Right lobe of liver (tissue), 6 donors: ENCODE measurements around the gene PIK3C2G. TPM values are rescaled to one million over a fixed set of nuclear protein-coding genes. Genes with fewer than 3 reads are reported as not detected.

Source experiments
- ATAC-seq, 4 donors: fragments of 200-7000 bp; cut with Tn5 transposase; one replicate each; pipeline ENCODE4 v1.9.1; 2020; ENCODE audit warnings: mild to moderate bottlenecking in 4 of 4, moderate library complexity in 4 of 4
- DNase-seq, 3 donors: peaks; one replicate each; pipeline ENCODE4 v3.0.0-alpha.2; 2020
- H3K27ac ChIP-seq, 3 donors: fragments of 200-600 bp; one replicate each; pipeline ENCODE4 v1.8.0; 2022
- H3K27me3 ChIP-seq, 2 donors: fragments of 200-600 bp; one replicate each; pipeline ENCODE4 v1.8.0; 2022
- H3K36me3 ChIP-seq, 4 donors: fragments of 200-600 bp; sonication (generic) in 1 of 4; one replicate each; pipeline versions ENCODE4 v1.5.1 to v1.8.0; 2017 to 2022; ENCODE audit warnings: control low read depth in 1 of 4
- H3K4me1 ChIP-seq, 4 donors: fragments of 200-600 bp; sonication (generic) in 1 of 4; one replicate each; pipeline versions ENCODE4 v1.5.1 to v1.8.0; 2017 to 2022; ENCODE audit warnings: control low read depth in 1 of 4
- H3K4me3 ChIP-seq, 3 donors: fragments of 200-600 bp; one replicate each; pipeline ENCODE4 v1.8.0; 2022
- H3K9me3 ChIP-seq, 4 donors: fragments of 200-600 bp; sonication (generic) in 1 of 4; one replicate each; pipeline versions ENCODE4 v1.5.1 to v1.8.0; 2017 to 2022; ENCODE audit warnings: control low read depth in 1 of 4
- CTCF ChIP-seq, 4 donors: fragments of 200-600 bp in 3 of 4; fragments of 450-650 bp in 1 of 4; IDR thresholded peaks; one replicate each; pipeline versions ENCODE4 v1.5.1 to v1.8.0; 2016 to 2022; ENCODE audit warnings: antibody characterized with exemption in 4 of 4, mild to moderate bottlenecking in 2 of 4
- POLR2A ChIP-seq: fragments of 450-650 bp; IDR thresholded peaks from one replicate; pipeline ENCODE4 v1.6.1; 2017; ENCODE audit warnings: antibody characterized with exemption, mild to moderate bottlenecking
- WGBS: methylation state at CpG from one replicate; pipeline ENCODE4 v1.1.6; 2018; ENCODE audit warnings: low coverage, low lambda C conversion rate; ENCODE audit not compliant: insufficient coverage; ENCODE audit errors: missing lambda C conversion rate; 5-methylcytosine and 5-hydroxymethylcytosine counted together
- intact Hi-C, 2 donors: fragments of 100-400 bp; cut with DNase I; formaldehyde crosslinking; loops; one replicate each; pipeline versions ENCODE4 v1.11.2 to v1.14.1; 2022
- total RNA-seq, 6 experiments: library from RNA; depleted of rRNA in 2 of 6; stranded (reverse); fragments of >200 nt in 2 of 6; fragmentation: NEBNext Ultra II Directional in 3 of 6; extraction: Animal tissue kit (Norgen Biotek cat#: 25700) in 3 of 6; gene quantifications; one replicate each; pipeline versions ENCODE4 v1.1.0 to v1.2.4, GENCODE V29; 2016 to 2023
- donor health status: DM: no; HTN: yes; CAD: no.
- donor health status: DM: no; HTN: no; CAD: no.
- donor health status: DM: no; HTN: no; CAD: no.
- donor health status: DM: no; HTN: yes; CAD: no.
- donor health status: DM: no; HTN: yes; CAD: no.

The PIK3C2G gene
- total RNA-seq, 6 experiments from 2014 or later = 12.5 to 30.5 (median 24.8) TPM

GRCh38 chr12:18462442-18462841, 201.1 kb downstream of the PIK3C2G start:
- intact Hi-C loops = no loop called here
- H3K27ac ChIP-seq = no peak overlapping the region
- H3K4me1 ChIP-seq = peaks cover 0 to 3% (median 0%) of the 10 kb centered on the region in 4 donors
- 6% methylated on average over 3 of the region's 3 CpGs for WGBS
- no peaks in the 10 kb centered on the region for H3K36me3 ChIP-seq
- ATAC-seq = peak in 2 of 4 donors; percentile 40 to 62
- no peaks in the 10 kb centered on the region for H3K27me3 ChIP-seq
- TF ChIP-seq CTCF (IDR thresholded peaks at IDR 0.05) (no peak), POLR2A (no peak)
- no peak for DNase-seq
- no peak overlapping the region for H3K4me3 ChIP-seq
- H3K9me3 ChIP-seq = no peaks in the 10 kb centered on the region

- ATAC-seq (no peak), DNase-seq (no peak)
- Histone ChIP-seq H3K4me1 (peaks cover 0 to 3% (median 0%) of the 10 kb centered on the region in 4 donors), H3K36me3 (no peaks in the 10 kb centered on the region), H3K27me3 (no peaks in the 10 kb centered on the region), H3K27ac (no peak overlapping the region), H3K9me3 (no peaks in the 10 kb centered on the region), H3K4me3 (no peak overlapping the region)
- intact Hi-C loops = no loop called here
- TF ChIP-seq POLR2A (no peak), CTCF (IDR thresholded peaks at IDR 0.05) (no peak)
Measured at GRCh38 chr12:18467620-18468245, 206.4 kb downstream of the PIK3C2G start.

GRCh38 chr12:18468246-18469075, 207.1 kb downstream of the PIK3C2G start:
- intact Hi-C loops = no loop called here

GRCh38 chr12:18470251-18470650, 208.9 kb downstream of the PIK3C2G start:
- Histone ChIP-seq H3K9me3 (no peaks in the 10 kb centered on the region), H3K4me3 (no peak overlapping the region), H3K27ac (no peak overlapping the region), H3K4me1 (no peaks in the 10 kb centered on the region), H3K27me3 (no peaks in the 10 kb centered on the region), H3K36me3 (no peaks in the 10 kb centered on the region)
- TF ChIP-seq CTCF (IDR thresholded peaks at IDR 0.05) = no peak
- no peak for TF ChIP-seq POLR2A
- ATAC-seq = no peak
- no peak for DNase-seq
- 89% methylated on average over 2 of the region's 3 CpGs for WGBS
- intact Hi-C loops = no loop called here

More at GRCh38 chr12:18468246-18469075, 207.1 kb downstream of the PIK3C2G start:
- H3K27me3 ChIP-seq = no peaks in the 10 kb centered on the region
- H3K4me1 ChIP-seq = no peaks in the 10 kb centered on the region
- TF ChIP-seq CTCF (IDR thresholded peaks at IDR 0.05) = no peak
- TF ChIP-seq POLR2A = no peak
- 81% methylated on average over 1 of the region's 1 CpG for WGBS
- H3K27ac ChIP-seq = no peak overlapping the region
- DNase-seq (no peak), ATAC-seq (no peak)
- H3K36me3 ChIP-seq = no peaks in the 10 kb centered on the region
- H3K9me3 ChIP-seq = no peaks in the 10 kb centered on the region
- H3K4me3 ChIP-seq = no peak overlapping the region
